ENCODE data around the gene PDE8B.

PDE8B gene

GRCh38 chr5:77391240-77391765, 180.8 kb downstream of the PDE8B start (continued):
- no peak for TF ChIP-seq PPARA (CRISPR knock-in tag; IDR thresholded peaks at IDR 0.05; ENCODE audit: borderline replicate concordance)

GRCh38 chr5:77394064-77394715, 183.7 kb downstream of the PDE8B start:
- no peak for ATAC-seq

GRCh38 chr5:77396017-77396416, 185.5 kb downstream of the PDE8B start:
- ATAC-seq, result no peak
- TF ChIP-seq TCF4 (CRISPR knock-in tag; IDR thresholded peaks at IDR 0.05; ENCODE audit: borderline replicate concordance), result no peak
- no peak for TF ChIP-seq GLIS3 (CRISPR knock-in tag; IDR thresholded peaks at IDR 0.05)

More at GRCh38 chr5:77394064-77394715, 183.7 kb downstream of the PDE8B start:
- TF ChIP-seq OSR1 (CRISPR knock-in tag; IDR thresholded peaks at IDR 0.05) (no peak), SNAI2 (CRISPR knock-in tag; IDR thresholded peaks at IDR 0.05) (no peak), ZNF565 (CRISPR knock-in tag; conservative IDR thresholded peaks at IDR 0.05; ENCODE audit: low read depth) (no peak), ZFP3 (CRISPR knock-in tag; IDR thresholded peaks at IDR 0.05) (no peak), ZNF70 (CRISPR knock-in tag; IDR thresholded peaks at IDR 0.05) (no peak), CREB5 (CRISPR knock-in tag; IDR thresholded peaks at IDR 0.05; ENCODE audit: low read depth) (no peak), ZC3H10 (CRISPR knock-in tag; IDR thresholded peaks at IDR 0.05) (no peak), CSRNP3 (CRISPR knock-in tag; IDR thresholded peaks at IDR 0.05) (no peak), ARNTL (CRISPR knock-in tag; IDR thresholded peaks at IDR 0.05; ENCODE audit: borderline replicate concordance, low read depth) (no peak), TOX (CRISPR knock-in tag; IDR thresholded peaks at IDR 0.05; ENCODE audit: borderline replicate concordance) (no peak), ISL1 (CRISPR knock-in tag; IDR thresholded peaks at IDR 0.05) (no peak), GLIS3 (CRISPR knock-in tag; IDR thresholded peaks at IDR 0.05) (no peak), PATZ1 (CRISPR knock-in tag; IDR thresholded peaks at IDR 0.05; ENCODE audit: borderline replicate concordance) (no peak), ZNF8 (CRISPR knock-in tag; IDR thresholded peaks at IDR 0.05) (no peak), BACH2 (CRISPR knock-in tag; IDR thresholded peaks at IDR 0.05; ENCODE audit: borderline replicate concordance) (no peak), PPARA (CRISPR knock-in tag; IDR thresholded peaks at IDR 0.05; ENCODE audit: borderline replicate concordance) (no peak)

- TF ChIP-seq POU6F1 (CRISPR knock-in tag; IDR thresholded peaks at IDR 0.05; ENCODE audit: borderline replicate concordance, low read depth) (no peak), BACH2 (CRISPR knock-in tag; IDR thresholded peaks at IDR 0.05; ENCODE audit: borderline replicate concordance) (no peak), RARB (CRISPR knock-in tag; IDR thresholded peaks at IDR 0.05) (no peak), ZFP3 (CRISPR knock-in tag; IDR thresholded peaks at IDR 0.05) (no peak)
These were observed 187.3 kb downstream of the PDE8B start for GRCh38 chr5:77397686-77398292.

GRCh38 chr5:77398458-77398857, 188.0 kb downstream of the PDE8B start:
- ATAC-seq, result no peak
- no peak for TF ChIP-seq ZFP3 (CRISPR knock-in tag; IDR thresholded peaks at IDR 0.05)
- no peak for TF ChIP-seq PATZ1 (CRISPR knock-in tag; IDR thresholded peaks at IDR 0.05; ENCODE audit: borderline replicate concordance)
- TF ChIP-seq BACH2 (CRISPR knock-in tag; IDR thresholded peaks at IDR 0.05; ENCODE audit: borderline replicate concordance), result no peak
- TF ChIP-seq GLIS3 (CRISPR knock-in tag; IDR thresholded peaks at IDR 0.05), result no peak
- TF ChIP-seq RARB (CRISPR knock-in tag; IDR thresholded peaks at IDR 0.05), result no peak
- TF ChIP-seq ZNF8 (CRISPR knock-in tag; IDR thresholded peaks at IDR 0.05), result no peak
- no peak for TF ChIP-seq PPARA (CRISPR knock-in tag; IDR thresholded peaks at IDR 0.05; ENCODE audit: borderline replicate concordance)
- no peak for TF ChIP-seq ZNF70 (CRISPR knock-in tag; IDR thresholded peaks at IDR 0.05)
- TF ChIP-seq TOX (CRISPR knock-in tag; IDR thresholded peaks at IDR 0.05; ENCODE audit: borderline replicate concordance), result no peak
- TF ChIP-seq ZC3H10 (CRISPR knock-in tag; IDR thresholded peaks at IDR 0.05), result no peak
- no peak for TF ChIP-seq OSR1 (CRISPR knock-in tag; IDR thresholded peaks at IDR 0.05)
- TF ChIP-seq POU6F1 (CRISPR knock-in tag; IDR thresholded peaks at IDR 0.05; ENCODE audit: borderline replicate concordance, low read depth), result no peak
- TF ChIP-seq ZNF565 (CRISPR knock-in tag; conservative IDR thresholded peaks at IDR 0.05; ENCODE audit: low read depth), result no peak
- no peak for TF ChIP-seq SNAI2 (CRISPR knock-in tag; IDR thresholded peaks at IDR 0.05)
- no peak for TF ChIP-seq ESRRG (CRISPR knock-in tag; IDR thresholded peaks at IDR 0.05)

More at GRCh38 chr5:77397686-77398292, 187.3 kb downstream of the PDE8B start:
- ATAC-seq, result no peak
